NOMO-1 (cell line): ENCODE measurements around the gene RAD51B.
"Not testable (repeated sequence)": the region's sequence is repeated elsewhere in the genome, so short reads cannot be mapped to it uniquely, and the experiment has no call there.

Source experiments
- DNase-seq, 2 experiments: peaks; one replicate each; lab custom pipeline; 2025; ENCODE audit not compliant: unreplicated experiment in 2 of 2; lab: John Stamatoyannopoulos, UW

The RAD51B gene

GRCh38 chr14:68166731-68167382, 347.3 kb downstream of the RAD51B start:
- no peak for DNase-seq

- no peak for DNase-seq
These were observed 348.0 kb downstream of the RAD51B start for GRCh38 chr14:68167383-68168087.

GRCh38 chr14:68168460-68169109, 349.0 kb downstream of the RAD51B start:
- DNase-seq: no peak

DNA sequence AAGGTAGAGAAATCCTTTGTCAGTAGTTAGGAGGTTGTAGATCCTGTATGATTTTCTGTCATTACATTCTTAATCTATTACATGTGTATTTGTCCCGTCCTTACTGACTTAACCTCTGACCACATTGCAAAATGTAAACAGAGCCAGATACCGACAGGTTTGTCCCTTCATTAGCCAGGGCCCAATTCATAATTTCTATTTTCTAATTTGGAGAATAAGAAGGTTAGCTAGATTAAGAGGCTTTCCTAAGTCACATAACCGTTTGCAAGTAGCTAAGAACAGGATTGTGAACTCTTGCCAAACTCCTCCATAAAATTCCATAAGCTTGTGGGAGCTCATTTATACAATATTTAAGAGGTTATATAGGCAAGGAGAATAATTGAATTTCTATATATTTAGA, 352.6 kb downstream of the RAD51B start:
- no peak for DNase-seq

GRCh38 chr14:68172627-68173026, 353.0 kb downstream of the RAD51B start:
- no peak for DNase-seq

DNA sequence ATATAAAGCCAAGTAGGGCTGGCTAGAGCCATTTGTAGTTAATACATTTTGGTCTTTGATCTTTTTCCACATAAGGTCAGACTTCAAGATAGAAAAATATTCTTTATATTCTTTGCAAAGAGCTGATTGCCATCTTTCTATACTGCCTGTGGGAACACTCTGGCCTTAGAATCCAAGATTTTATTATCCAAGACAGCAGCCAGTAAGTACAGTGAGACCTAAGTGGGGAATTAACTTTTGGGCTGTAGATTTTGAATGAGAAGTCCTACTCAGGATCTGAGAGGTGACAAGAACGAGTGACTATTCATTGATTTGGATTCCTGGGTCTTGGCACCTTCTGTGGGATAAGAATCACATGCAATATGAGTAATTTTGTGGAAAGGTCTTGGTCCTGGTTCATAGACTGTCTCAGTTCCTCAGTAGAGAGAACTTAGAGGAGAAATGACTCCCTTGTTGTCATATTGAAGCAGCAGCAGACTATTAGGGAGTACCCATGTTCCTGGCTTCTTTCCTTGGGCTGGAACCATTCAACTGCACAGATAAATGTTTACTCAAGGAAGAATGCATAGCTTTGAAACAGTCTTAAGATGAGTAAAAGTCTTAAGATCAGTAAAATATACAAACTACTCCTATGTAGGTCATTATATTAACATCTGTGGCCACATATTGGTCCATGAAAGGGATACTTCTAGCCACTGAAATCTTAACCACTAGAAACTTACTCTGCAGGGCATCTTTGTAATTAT, 353.8 kb downstream of the RAD51B start:
- DNase-seq: no peak

DNA sequence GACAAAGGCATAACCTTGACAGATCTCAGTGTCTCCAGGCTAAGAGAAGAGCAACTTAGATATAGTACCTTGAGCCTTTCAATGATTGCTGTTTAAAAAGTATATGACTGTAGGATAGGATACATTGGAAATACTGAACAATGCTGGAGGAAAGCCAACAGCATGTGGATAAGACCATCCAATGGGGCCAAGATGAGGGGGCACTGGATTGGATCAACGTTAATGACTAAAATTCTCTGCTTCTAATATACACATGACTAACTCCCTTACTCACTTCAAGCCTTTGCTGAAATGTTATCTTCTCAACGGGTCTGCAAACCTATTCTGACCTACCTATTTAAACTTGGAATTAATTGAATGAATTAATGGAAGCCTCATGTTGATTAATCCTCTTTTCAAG, 354.9 kb downstream of the RAD51B start:
- DNase-seq: no peak

- no peak for DNase-seq
These were observed 357.1 kb downstream of the RAD51B start for GRCh38 chr14:68176687-68177086.

DNA sequence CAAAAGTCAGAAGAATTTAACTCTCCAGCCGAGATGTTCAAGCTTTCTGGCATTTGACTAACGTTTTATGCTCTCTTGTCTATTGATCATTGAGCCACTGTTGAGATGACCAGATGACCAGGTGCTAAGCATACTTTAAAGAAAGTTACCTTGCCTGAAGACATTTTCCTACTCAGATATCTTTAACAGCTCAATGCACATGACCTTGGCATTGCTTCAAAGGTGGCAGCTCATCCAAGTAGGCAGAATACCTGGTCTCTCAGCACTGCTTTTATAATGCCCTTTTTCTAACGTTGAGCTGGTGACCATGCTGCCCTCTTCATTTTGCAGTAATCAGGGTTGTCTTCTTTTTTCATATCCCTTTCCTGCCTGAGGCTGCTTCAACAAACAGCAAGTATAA, 358.1 kb downstream of the RAD51B start:
- DNase-seq: no peak

DNA sequence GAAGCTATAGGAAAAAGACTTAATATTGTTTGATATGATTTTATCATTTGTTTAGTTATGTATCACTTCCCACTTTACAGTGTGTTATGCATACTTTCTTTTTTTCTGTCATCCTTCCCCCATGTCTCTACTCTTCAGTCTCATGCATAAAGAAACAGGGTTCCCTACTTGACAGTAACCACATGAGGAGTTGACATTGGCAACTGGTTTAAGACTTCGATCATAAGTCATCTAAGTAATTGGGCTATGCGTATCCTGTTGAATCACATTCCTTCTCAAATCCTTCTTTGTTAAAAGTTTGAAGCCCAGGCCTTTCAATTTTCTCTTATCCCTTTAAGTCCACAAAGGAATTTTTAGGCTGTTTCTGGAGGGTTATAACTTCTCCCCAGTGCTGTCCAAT, 358.7 kb downstream of the RAD51B start:
- no peak for DNase-seq

DNA sequence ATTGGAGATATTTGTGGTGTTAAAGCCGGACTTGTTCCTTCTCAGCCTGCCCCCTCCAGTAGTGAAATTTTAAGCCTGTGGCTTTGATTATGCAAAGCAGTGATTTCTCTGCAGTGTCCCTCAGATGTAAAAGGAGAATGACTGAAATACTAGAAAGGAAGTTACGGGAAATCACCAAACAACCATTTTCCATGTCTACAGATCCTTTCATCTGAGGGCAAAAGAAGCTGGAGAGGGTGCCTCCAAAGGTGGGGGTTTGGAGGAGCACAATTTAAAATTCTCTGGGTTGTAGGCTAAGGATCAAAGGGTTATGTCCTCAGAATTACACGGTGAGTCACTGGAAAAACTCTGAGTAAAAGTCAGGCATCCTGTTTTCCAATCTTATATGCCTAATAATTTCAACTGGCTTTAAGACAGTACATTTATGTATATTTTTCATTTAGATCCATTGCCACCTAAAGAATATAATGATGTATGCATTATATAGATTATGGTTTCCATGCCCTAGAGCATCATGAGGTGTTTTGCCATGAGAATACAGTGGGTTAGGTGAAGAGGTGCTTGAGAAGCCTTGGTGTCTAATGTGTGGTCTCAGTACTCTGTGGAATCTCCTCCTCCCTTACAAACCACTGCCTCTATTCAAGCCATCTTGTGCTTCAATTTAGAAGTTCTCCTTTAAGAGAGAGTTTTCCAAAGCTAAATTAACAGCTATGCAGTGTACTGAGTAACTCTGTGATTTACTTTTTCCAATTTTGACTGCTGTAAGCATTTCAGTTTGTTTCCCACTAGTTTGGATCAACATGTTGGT, 362.1 kb downstream of the RAD51B start:
- DNase-seq: no peak

GRCh38 chr14:68182492-68182891, 362.9 kb downstream of the RAD51B start:
- DNase-seq: no peak

- DNase-seq: not testable (repeated sequence)
These were observed 367.1 kb downstream of the RAD51B start for GRCh38 chr14:68186500-68187276.

DNA sequence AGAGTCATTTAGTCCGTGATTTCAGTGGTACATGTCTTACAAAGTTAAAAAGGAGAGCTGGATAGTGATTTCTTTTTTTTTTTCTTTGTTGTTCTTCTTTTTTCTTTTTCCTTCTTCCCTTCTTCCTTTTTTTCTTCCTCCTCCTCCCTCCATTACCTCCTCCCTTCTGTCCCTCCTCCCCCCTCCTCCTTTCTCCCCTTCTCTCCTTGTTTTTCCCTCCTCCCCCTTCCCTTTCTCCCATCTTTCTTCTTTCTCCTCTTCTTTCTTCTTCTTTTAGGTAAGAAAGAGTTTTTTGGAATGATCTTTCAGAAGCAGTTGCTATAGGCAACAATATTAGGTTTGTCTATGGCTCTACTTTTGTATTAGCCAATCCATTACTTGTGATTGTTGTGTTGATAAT, 368.6 kb downstream of the RAD51B start:
- DNase-seq: no peak

DNA sequence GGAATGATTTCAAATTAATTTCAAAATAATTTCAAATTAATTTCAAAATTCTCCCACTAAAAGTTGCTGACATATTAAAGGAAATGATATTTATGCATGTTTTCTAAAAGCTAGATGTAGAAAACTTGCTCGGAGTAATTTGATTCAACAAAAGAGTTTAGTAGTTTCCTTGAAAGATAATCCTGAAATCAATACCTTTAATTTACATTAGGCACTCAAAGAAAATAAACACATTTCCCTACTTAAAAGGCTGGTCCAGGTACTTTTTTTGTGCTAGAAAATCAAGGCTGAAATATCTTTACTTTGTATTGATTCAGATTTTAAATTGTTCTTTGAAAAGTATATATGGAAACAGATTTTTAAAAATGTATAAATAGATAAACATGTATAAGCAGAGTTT, 370.5 kb downstream of the RAD51B start:
- no peak for DNase-seq

- DNase-seq: no peak
These were observed 372.2 kb downstream of the RAD51B start for GRCh38 chr14:68191567-68192321.

- no peak for DNase-seq
These were observed 373.4 kb downstream of the RAD51B start for GRCh38 chr14:68192935-68193334.

DNA sequence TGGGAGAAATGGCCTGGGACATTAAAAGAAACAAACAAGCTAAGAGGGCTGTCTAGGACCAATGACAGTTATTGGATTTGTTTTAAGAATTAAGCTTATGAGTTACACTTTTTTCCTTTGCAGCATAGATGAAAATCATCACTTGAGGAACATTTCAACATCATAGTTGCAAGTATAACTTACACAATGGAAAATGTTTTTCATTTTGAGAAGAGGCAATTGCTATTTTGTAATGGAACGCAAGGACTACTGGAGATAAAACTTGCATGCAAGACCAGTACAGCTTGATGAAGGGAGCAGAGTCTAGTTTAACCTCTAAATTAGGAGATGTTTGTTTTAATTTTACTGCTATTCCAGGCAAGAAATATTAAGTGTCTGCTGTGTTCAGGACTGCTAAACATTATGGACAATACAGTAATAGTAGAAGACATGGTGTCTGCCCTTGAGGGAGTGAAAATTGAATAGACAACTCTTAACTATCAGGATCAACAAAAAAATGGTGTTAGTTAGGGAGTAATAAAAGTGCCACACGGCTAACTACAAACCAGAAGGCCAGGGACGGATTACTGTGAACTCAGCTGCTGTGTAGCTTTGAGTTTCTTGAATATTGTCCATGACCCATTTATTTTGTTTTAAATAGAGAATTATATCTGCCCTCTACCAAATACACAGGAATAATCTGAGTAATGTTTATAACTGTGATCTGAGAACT, 374.5 kb downstream of the RAD51B start:
- DNase-seq: no peak
